ENCODE results near the gene ABLIM1. TPM values are rescaled to one million over a fixed set of nuclear protein-coding genes. Genes with fewer than 3 reads are reported as not detected.

Gene ABLIM1
- total RNA-seq, 1 donor from 2014 or later = 76.9 TPM

DNA sequence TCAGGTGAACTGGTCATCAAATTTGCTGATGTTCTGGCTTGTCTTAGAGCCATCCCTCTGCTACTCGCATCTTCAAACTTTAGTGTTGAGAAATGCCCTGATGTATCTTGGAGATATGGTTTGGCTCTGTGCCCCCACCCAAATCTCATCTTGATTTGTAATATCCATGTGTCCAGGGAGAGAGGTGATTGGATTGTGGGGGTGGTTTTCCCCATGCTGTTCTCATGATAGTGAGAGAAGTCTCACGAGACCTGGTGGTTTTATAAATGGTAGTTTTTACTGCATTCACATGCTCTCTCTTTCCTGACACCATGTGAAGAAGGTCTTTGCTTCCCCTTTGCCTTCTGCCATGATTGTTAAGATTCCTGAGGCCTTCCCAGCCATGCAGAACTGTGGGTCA, 179.8 kb downstream of the ABLIM1 start:
- ChIA-PET POLR2A (interaction anchor here (0.8 kb wide), 1 partner anchor 48 kb away, joined by 4 read pairs; no protein-coding TSS in a partner anchor), CTCF (interaction anchor here (1.1 kb wide), 1 partner anchor 217 kb away, joined by 3 read pairs; no protein-coding TSS in a partner anchor)
- TF ChIP-seq, protein P1, sequence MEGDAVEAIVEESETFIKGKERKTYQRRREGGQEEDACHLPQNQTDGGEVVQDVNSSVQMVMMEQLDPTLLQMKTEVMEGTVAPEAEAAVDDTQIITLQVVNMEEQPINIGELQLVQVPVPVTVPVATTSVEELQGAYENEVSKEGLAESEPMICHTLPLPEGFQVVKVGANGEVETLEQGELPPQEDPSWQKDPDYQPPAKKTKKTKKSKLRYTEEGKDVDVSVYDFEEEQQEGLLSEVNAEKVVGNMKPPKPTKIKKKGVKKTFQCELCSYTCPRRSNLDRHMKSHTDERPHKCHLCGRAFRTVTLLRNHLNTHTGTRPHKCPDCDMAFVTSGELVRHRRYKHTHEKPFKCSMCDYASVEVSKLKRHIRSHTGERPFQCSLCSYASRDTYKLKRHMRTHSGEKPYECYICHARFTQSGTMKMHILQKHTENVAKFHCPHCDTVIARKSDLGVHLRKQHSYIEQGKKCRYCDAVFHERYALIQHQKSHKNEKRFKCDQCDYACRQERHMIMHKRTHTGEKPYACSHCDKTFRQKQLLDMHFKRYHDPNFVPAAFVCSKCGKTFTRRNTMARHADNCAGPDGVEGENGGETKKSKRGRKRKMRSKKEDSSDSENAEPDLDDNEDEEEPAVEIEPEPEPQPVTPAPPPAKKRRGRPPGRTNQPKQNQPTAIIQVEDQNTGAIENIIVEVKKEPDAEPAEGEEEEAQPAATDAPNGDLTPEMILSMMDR (IDR thresholded peaks at IDR 0.05) = no peak
- Mint-ChIP-seq H3K27me3 (no peaks in the 10 kb centered on the region), H3K27ac (no peak overlapping the region), H3K9me3 (no peaks in the 10 kb centered on the region), H3K4me3 (no peak overlapping the region), H3K4me1 (peaks cover 23% of the 10 kb centered on the region), H3K36me3 (ENCODE audit: low read depth) (peaks cover 63% of the 10 kb centered on the region)
- ATAC-seq (ENCODE audit: low read depth) = no peak
- DNase-seq = no peak
- intact Hi-C loops (cut with micrococcal nuclease) = loop anchor here (2.0 to 10.0 kb wide), 2 partner anchors 15 to 773 kb away; no protein-coding TSS in a partner anchor

DNA sequence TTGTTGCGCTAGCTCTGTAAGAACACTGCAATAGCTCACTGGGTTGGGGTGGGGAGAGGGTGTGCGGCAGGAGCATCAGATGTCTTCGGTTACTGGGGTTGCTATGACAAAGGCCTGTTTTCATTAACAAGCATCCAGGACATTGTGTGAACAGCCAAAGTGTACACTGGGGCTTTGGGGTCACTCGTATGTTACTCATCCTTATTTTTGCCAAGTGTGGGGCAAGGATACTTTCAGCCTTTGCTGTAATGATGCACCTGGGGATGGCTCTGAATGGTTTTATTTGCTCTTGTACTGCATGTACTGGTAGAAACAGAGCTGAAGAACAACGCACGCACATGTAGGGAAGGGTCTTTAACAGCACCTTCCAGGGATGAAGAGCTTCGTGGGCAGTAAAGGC, 180.8 kb downstream of the ABLIM1 start:
- H3K9me3 Mint-ChIP-seq = no peaks in the 10 kb centered on the region
- CTCF ChIA-PET = no interaction called here
- peaks cover 23% of the 10 kb centered on the region for H3K4me1 Mint-ChIP-seq
- TF ChIP-seq, protein P1 (IDR thresholded peaks at IDR 0.05) = no peak
- no peaks in the 10 kb centered on the region for H3K27me3 Mint-ChIP-seq
- POLR2A ChIA-PET = interaction anchor here (0.8 kb wide), 1 partner anchor 49 kb away, joined by 4 read pairs; no protein-coding TSS in a partner anchor
- DNase-seq (no peak), ATAC-seq (ENCODE audit: low read depth) (no peak)
- peak overlapping the region; percentile 56 for H3K27ac Mint-ChIP-seq
- H3K4me3 Mint-ChIP-seq = no peak overlapping the region
- intact Hi-C loops (cut with micrococcal nuclease) = loop anchor here (10.0 kb wide), 1 partner anchor 772 kb away; no protein-coding TSS in a partner anchor
- peaks cover 62% of the 10 kb centered on the region for H3K36me3 Mint-ChIP-seq (ENCODE audit: low read depth)

DNA sequence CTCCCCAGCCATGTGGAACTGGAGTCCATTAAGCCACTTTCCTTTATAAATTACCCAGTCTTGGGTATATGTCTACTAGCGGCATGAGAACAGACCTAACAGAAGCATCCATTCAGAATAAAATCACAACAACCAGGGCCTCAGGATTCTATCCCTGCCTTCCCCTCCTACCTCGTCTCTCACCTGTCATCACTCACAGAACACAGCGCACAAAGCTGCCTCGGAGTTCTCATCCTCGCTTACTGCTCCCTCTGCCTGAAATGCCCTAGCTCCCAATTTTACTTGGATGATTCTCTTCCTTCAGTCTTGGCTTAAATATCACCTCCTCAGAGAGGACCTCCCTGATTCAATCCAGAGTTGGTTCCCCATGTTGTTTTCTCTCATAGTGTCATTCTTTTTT, 183.1 kb downstream of the ABLIM1 start:
- intact Hi-C loops (cut with micrococcal nuclease) = loop anchor here (10.0 kb wide), 1 partner anchor 770 kb away; no protein-coding TSS in a partner anchor
- H3K27ac Mint-ChIP-seq = peak overlapping the region; percentile 67
- ChIA-PET POLR2A (interaction anchor here (1.3 kb wide), 1 partner anchor 51 kb away, joined by 3 read pairs; no protein-coding TSS in a partner anchor), CTCF (interaction anchor here (4.6 to 6.4 kb wide), 2 partner anchors 74 to 228 kb away, joined by 52 to 118 read pairs; no protein-coding TSS in a partner anchor)
- no peaks in the 10 kb centered on the region for H3K27me3 Mint-ChIP-seq
- TF ChIP-seq, protein P1 (IDR thresholded peaks at IDR 0.05) = no peak
- H3K9me3 Mint-ChIP-seq = no peaks in the 10 kb centered on the region
- no peak for ATAC-seq (ENCODE audit: low read depth)
- no peak overlapping the region for H3K4me3 Mint-ChIP-seq
- DNase-seq = no peak
- H3K4me1 Mint-ChIP-seq = peaks cover 27% of the 10 kb centered on the region
- peaks cover 49% of the 10 kb centered on the region for H3K36me3 Mint-ChIP-seq (ENCODE audit: low read depth)

DNA sequence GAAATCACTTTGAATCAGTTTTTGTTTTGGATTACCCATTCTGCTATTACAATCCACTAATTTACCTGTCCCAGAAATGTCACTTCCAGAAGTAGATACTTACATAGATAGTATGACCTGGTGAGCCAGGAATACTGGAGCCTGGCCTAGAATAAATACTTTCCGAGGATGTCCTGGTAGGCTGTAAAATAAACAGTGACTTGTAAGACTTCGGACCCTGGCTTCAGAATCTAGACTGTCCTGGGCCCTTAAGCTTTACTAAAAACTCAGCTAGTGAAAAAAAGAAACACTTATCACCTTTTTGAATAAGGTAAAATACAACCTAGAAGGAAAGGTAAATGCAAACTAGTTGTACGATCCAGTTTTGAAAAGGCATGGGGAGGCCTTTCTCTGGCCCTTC, 184.3 kb downstream of the ABLIM1 start:
- Mint-ChIP-seq H3K9me3 (no peaks in the 10 kb centered on the region), H3K4me1 (peaks cover 27% of the 10 kb centered on the region), H3K36me3 (ENCODE audit: low read depth) (peaks cover 49% of the 10 kb centered on the region), H3K27ac (peak overlapping the region; percentile 73), H3K27me3 (no peaks in the 10 kb centered on the region), H3K4me3 (no peak overlapping the region)
- ATAC-seq (ENCODE audit: low read depth) (no peak), DNase-seq (no peak)
- ChIA-PET CTCF (interaction anchor here (0.7 to 6.4 kb wide), 5 partner anchors 53 to 312 kb away, joined by 3 to 118 read pairs (median 3); no protein-coding TSS in a partner anchor), POLR2A (interaction anchor here (0.6 to 1.9 kb wide), 3 partner anchors 53 to 510 kb away, joined by 3 to 7 read pairs (median 6); no protein-coding TSS in a partner anchor)
- intact Hi-C loops (cut with micrococcal nuclease) = loop anchor here (10.0 kb wide), 1 partner anchor 769 kb away; no protein-coding TSS in a partner anchor
- TF ChIP-seq, protein P1 (IDR thresholded peaks at IDR 0.05) = no peak

DNA sequence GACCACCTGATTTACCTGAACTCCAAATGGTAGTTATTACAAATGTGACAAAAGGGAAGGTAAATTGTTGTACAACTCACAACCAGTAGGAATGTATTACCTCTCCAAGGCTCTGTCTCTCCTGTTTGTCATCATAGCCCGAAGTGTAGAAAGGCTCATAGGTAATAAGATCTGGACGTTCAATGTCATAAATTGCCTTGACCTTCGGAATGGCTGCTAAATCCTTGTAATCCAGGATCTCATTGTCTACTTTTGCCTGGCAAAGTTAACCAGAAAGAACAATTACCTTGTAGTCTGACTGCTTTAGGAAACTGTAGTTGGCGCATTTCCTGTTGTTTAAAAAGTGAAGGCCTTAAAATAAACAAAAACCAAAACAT, 185.2 kb downstream of the ABLIM1 start:
- Mint-ChIP-seq H3K27me3 (no peaks in the 10 kb centered on the region), H3K9me3 (no peaks in the 10 kb centered on the region), H3K36me3 (ENCODE audit: low read depth) (peaks cover 48% of the 10 kb centered on the region), H3K27ac (no peak overlapping the region), H3K4me1 (peaks cover 20% of the 10 kb centered on the region), H3K4me3 (no peak overlapping the region)
- ChIA-PET CTCF (interaction anchor here (2.2 to 6.4 kb wide), 9 partner anchors 15 to 313 kb away, joined by 10 to 118 read pairs (median 24); no protein-coding TSS in a partner anchor), POLR2A (interaction anchor here (1.6 to 1.9 kb wide), 2 partner anchors 71 to 349 kb away, joined by 3 to 7 read pairs; partner anchors contain the start of gene FHIP2A)
- no peak for DNase-seq
- ATAC-seq (ENCODE audit: low read depth) = no peak
- intact Hi-C loops (cut with micrococcal nuclease) = loop anchor here (10.0 kb wide), 1 partner anchor 768 kb away; no protein-coding TSS in a partner anchor
- TF ChIP-seq, protein P1 (IDR thresholded peaks at IDR 0.05) = no peak
